GM12891 (cell line): ENCODE data around the gene RNF145.

ENCODE experiments used
- PAX5 ChIP-seq: IDR thresholded peaks from 2 replicates; pipeline ENCODE4 v1.6.1; 2011; ENCODE audit warnings: low read length, moderate library complexity, mild to moderate bottlenecking; ENCODE audit not compliant: insufficient read depth, severe bottlenecking
- POLR2A ChIP-seq: IDR thresholded peaks from 2 replicates; pipeline ENCODE4 v1.6.1; 2011; ENCODE audit warnings: low read depth, low read length, control low read depth
- SPI1 ChIP-seq: IDR thresholded peaks from 2 replicates; pipeline ENCODE4 v1.6.1; 2011; ENCODE audit warnings: low read depth, low read length, control low read depth

- no peak for TF ChIP-seq PAX5
- no peak for TF ChIP-seq POLR2A
- TF ChIP-seq SPI1: no peak
These were observed 7.1 kb upstream of the RNF145 start for GRCh38 chr5:159216454-159216853.
